ENCODE measurements around the gene YTHDF1.

GRCh38 chr20:63182425-63182824, 33.5 kb downstream of the YTHDF1 start:
- TF ChIP-seq, protein P1, sequence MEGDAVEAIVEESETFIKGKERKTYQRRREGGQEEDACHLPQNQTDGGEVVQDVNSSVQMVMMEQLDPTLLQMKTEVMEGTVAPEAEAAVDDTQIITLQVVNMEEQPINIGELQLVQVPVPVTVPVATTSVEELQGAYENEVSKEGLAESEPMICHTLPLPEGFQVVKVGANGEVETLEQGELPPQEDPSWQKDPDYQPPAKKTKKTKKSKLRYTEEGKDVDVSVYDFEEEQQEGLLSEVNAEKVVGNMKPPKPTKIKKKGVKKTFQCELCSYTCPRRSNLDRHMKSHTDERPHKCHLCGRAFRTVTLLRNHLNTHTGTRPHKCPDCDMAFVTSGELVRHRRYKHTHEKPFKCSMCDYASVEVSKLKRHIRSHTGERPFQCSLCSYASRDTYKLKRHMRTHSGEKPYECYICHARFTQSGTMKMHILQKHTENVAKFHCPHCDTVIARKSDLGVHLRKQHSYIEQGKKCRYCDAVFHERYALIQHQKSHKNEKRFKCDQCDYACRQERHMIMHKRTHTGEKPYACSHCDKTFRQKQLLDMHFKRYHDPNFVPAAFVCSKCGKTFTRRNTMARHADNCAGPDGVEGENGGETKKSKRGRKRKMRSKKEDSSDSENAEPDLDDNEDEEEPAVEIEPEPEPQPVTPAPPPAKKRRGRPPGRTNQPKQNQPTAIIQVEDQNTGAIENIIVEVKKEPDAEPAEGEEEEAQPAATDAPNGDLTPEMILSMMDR (IDR thresholded peaks at IDR 0.05), result no peak
- no peak for TF ChIP-seq RCOR1 (IDR thresholded peaks at IDR 0.05; ENCODE audit: low read depth, low read length)
- TF ChIP-seq, protein P2, sequence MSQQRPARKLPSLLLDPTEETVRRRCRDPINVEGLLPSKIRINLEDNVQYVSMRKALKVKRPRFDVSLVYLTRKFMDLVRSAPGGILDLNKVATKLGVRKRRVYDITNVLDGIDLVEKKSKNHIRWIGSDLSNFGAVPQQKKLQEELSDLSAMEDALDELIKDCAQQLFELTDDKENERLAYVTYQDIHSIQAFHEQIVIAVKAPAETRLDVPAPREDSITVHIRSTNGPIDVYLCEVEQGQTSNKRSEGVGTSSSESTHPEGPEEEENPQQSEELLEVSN (IDR thresholded peaks at IDR 0.05; ENCODE audit: borderline replicate concordance, low read depth), result no peak
- TF ChIP-seq CHD2 (IDR thresholded peaks at IDR 0.05; ENCODE audit: low read length, partially characterized antibody), result no peak
- TF ChIP-seq HEYL (CRISPR knock-in tag; IDR thresholded peaks at IDR 0.05), result no peak
- no peak for TF ChIP-seq MYC (IDR thresholded peaks at IDR 0.05; ENCODE audit: borderline replicate concordance, low read length)
- TF ChIP-seq USF2 (IDR thresholded peaks at IDR 0.05), result no peak
